WTC11 (cell line): ENCODE measurements around the gene STARD13. TPM values are rescaled to one million over a fixed set of nuclear protein-coding genes. Genes with fewer than 3 reads are reported as not detected.

Experiments
- ATAC-seq: fragments of 200-7000 bp; cut with Tn5 transposase; 2 replicates; pipeline ENCODE4 v1.10.0; 2021; ENCODE audit warnings: mild to moderate bottlenecking, moderate library complexity
- CTCF ChIA-PET: fragments of 300-600 bp; sonication (Branson Sonifier 250); formaldehyde crosslinking; loops from one replicate; lab custom pipeline; 2021; ENCODE audit warnings: antibody characterized with exemption; lab: Charles Lee
- POLR2A ChIA-PET: fragments of 350-600 bp; sonication (Branson Sonifier 250); formaldehyde crosslinking; loops from one replicate; lab custom pipeline; 2021; ENCODE audit warnings: antibody characterized with exemption; lab: Charles Lee
- DNase-seq: peaks from one replicate; pipeline ENCODE4 v3.0.0; 2021; ENCODE audit warnings: low spot score
- H3K27ac Mint-ChIP-seq: 2 replicates; pipeline ENCODE4 v1.8.0; 2021; ENCODE audit warnings: mixed read lengths
- H3K27me3 Mint-ChIP-seq: 2 replicates; pipeline ENCODE4 v1.8.0; 2021; ENCODE audit warnings: low read depth, mild to moderate bottlenecking, moderate library complexity, mixed read lengths
- H3K36me3 Mint-ChIP-seq: 2 replicates; pipeline ENCODE4 v1.8.0; 2021; ENCODE audit warnings: mixed read lengths
- H3K4me1 Mint-ChIP-seq: 2 replicates; pipeline ENCODE4 v1.8.0; 2022; ENCODE audit warnings: mixed read lengths
- H3K4me3 Mint-ChIP-seq: 2 replicates; pipeline ENCODE4 v1.8.0; 2021; ENCODE audit warnings: mild to moderate bottlenecking, moderate library complexity, mixed read lengths
- H3K9me3 Mint-ChIP-seq: 2 replicates; pipeline ENCODE4 v1.8.0; 2021; ENCODE audit warnings: mixed read lengths
- ELF4 ChIP-seq: sonication (generic); formaldehyde crosslinking; IDR thresholded peaks from 2 replicates; pipeline ENCODE4 v1.8.1; 2022; ENCODE audit warnings: low read depth, mild to moderate bottlenecking, moderate library complexity, missing genetic modification reagents
- FOXK1 ChIP-seq: sonication (generic); formaldehyde crosslinking; IDR thresholded peaks from 2 replicates; pipeline ENCODE4 v1.8.0; 2022; ENCODE audit warnings: mild to moderate bottlenecking, moderate library complexity, missing genetic modification reagents
- FOXP1 ChIP-seq: sonication (generic); formaldehyde crosslinking; IDR thresholded peaks from 2 replicates; pipeline ENCODE4 v1.8.0; 2022; ENCODE audit warnings: missing genetic modification reagents, mild to moderate bottlenecking, moderate library complexity, borderline replicate concordance
- GABPB1 ChIP-seq: sonication (generic); formaldehyde crosslinking; IDR thresholded peaks from 2 replicates; pipeline ENCODE4 v1.8.1; 2023; ENCODE audit warnings: mild to moderate bottlenecking, missing genetic modification reagents
- NFATC4 ChIP-seq: fragments of 250-450 bp; sonication (Bioruptor Pico); IDR thresholded peaks from 2 replicates; pipeline ENCODE4 v1.9.0; 2021; ENCODE audit warnings: mild to moderate bottlenecking
- NFE2L1 ChIP-seq: sonication (generic); formaldehyde crosslinking; IDR thresholded peaks from 2 replicates; pipeline ENCODE4 v1.8.1; 2023; ENCODE audit warnings: missing genetic modification reagents
- NFYB ChIP-seq: sonication (generic); formaldehyde crosslinking; conservative IDR thresholded peaks from 2 replicates; pipeline ENCODE4 v1.8.0; 2022; ENCODE audit warnings: low read depth, missing genetic modification reagents
- RELA ChIP-seq: sonication (generic); formaldehyde crosslinking; IDR thresholded peaks from 2 replicates; pipeline ENCODE4 v1.8.1; 2022; ENCODE audit warnings: missing genetic modification reagents, mild to moderate bottlenecking, borderline replicate concordance
- SOX15 ChIP-seq: fragments of 250-450 bp; sonication (Bioruptor Pico); IDR thresholded peaks from 2 replicates; pipeline ENCODE4 v1.9.0; 2021; ENCODE audit warnings: mild to moderate bottlenecking
- SP1 ChIP-seq: sonication (generic); formaldehyde crosslinking; conservative IDR thresholded peaks from 2 replicates; pipeline ENCODE4 v1.8.1; 2022; ENCODE audit warnings: missing genetic modification reagents
- TEAD4 ChIP-seq: sonication (generic); formaldehyde crosslinking; IDR thresholded peaks from 2 replicates; pipeline ENCODE4 v1.8.0; 2022; ENCODE audit warnings: mild to moderate bottlenecking, missing genetic modification reagents
- total RNA-seq: library from RNA; stranded (reverse); gene quantifications from 3 replicates; pipeline ENCODE4 v1.2.3, GENCODE V29; 2021
- TF ChIP-seq, protein P1 (sequence below): fragments of 250-450 bp; sonication (Bioruptor Pico); IDR thresholded peaks from 2 replicates; pipeline ENCODE4 v1.9.0; 2021; ENCODE audit warnings: mild to moderate bottlenecking, borderline replicate concordance
- TF ChIP-seq, protein P2 (sequence below): sonication (generic); formaldehyde crosslinking; IDR thresholded peaks from 2 replicates; pipeline ENCODE4 v1.8.1; 2023; ENCODE audit warnings: mild to moderate bottlenecking, missing genetic modification reagents, moderate library complexity
- TF ChIP-seq, protein P3 (sequence below): sonication (generic); formaldehyde crosslinking; IDR thresholded peaks from 2 replicates; pipeline ENCODE4 v1.8.0; 2023; ENCODE audit warnings: missing genetic modification reagents, mild to moderate bottlenecking, borderline replicate concordance
- TF ChIP-seq, protein P4 (sequence below): sonication (generic); formaldehyde crosslinking; IDR thresholded peaks from 2 replicates; pipeline ENCODE4 v1.8.1; 2023; ENCODE audit warnings: mild to moderate bottlenecking, missing genetic modification reagents
- TF ChIP-seq, protein P5 (sequence below): sonication (generic); formaldehyde crosslinking; IDR thresholded peaks from 2 replicates; pipeline ENCODE4 v1.8.0; 2023; ENCODE audit warnings: missing genetic modification reagents
- TF ChIP-seq, protein P6 (sequence below): sonication (generic); formaldehyde crosslinking; IDR thresholded peaks from 2 replicates; pipeline ENCODE4 v1.8.0; 2022; ENCODE audit warnings: mild to moderate bottlenecking, missing genetic modification reagents
- TF ChIP-seq, protein P7 (sequence below): sonication (generic); formaldehyde crosslinking; IDR thresholded peaks from 2 replicates; pipeline ENCODE4 v1.8.1; 2023; ENCODE audit warnings: mild to moderate bottlenecking, missing genetic modification reagents, moderate library complexity
- TF ChIP-seq, protein P8 (sequence below): sonication (generic); formaldehyde crosslinking; IDR thresholded peaks from 2 replicates; pipeline ENCODE4 v1.8.1; 2022; ENCODE audit warnings: low read depth, mild to moderate bottlenecking, moderate library complexity, missing genetic modification reagents, borderline replicate concordance

The STARD13 gene
- total RNA-seq, 1 experiment from 2014 or later, result 4.4 TPM

DNA sequence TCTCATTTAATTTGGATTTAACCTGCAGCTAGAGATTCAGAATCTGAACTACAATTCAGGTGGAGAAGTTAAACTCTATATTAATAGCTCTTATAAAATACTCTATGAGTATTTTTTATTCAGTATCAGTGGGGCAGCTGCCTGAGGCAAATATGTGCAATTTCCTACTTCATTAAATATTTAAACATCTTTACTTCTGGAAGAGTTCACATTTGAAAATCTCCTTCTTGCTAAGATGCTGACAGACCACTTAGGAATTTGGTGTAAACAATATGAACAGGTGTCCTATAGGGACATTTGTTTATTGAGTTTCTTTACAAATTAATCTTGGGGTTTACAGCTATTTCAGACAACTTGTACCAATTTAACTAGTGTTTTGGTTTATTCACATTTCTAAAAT lies 20.4 kb downstream of the STARD13 start:
- POLR2A ChIA-PET, result no interaction called here
- Mint-ChIP-seq H3K4me1 (peaks cover 46% of the 10 kb centered on the region), H3K9me3 (no peaks in the 10 kb centered on the region), H3K4me3 (no peak overlapping the region; the same call in 1 of the 2 replicates), H3K27ac (peak overlapping the region; percentile 41), H3K27me3 (no peaks in the 10 kb centered on the region), H3K36me3 (no peaks in the 10 kb centered on the region)
- CTCF ChIA-PET, result no interaction called here
- no peak for ATAC-seq
- DNase-seq, result no peak
- TF ChIP-seq, protein P1, sequence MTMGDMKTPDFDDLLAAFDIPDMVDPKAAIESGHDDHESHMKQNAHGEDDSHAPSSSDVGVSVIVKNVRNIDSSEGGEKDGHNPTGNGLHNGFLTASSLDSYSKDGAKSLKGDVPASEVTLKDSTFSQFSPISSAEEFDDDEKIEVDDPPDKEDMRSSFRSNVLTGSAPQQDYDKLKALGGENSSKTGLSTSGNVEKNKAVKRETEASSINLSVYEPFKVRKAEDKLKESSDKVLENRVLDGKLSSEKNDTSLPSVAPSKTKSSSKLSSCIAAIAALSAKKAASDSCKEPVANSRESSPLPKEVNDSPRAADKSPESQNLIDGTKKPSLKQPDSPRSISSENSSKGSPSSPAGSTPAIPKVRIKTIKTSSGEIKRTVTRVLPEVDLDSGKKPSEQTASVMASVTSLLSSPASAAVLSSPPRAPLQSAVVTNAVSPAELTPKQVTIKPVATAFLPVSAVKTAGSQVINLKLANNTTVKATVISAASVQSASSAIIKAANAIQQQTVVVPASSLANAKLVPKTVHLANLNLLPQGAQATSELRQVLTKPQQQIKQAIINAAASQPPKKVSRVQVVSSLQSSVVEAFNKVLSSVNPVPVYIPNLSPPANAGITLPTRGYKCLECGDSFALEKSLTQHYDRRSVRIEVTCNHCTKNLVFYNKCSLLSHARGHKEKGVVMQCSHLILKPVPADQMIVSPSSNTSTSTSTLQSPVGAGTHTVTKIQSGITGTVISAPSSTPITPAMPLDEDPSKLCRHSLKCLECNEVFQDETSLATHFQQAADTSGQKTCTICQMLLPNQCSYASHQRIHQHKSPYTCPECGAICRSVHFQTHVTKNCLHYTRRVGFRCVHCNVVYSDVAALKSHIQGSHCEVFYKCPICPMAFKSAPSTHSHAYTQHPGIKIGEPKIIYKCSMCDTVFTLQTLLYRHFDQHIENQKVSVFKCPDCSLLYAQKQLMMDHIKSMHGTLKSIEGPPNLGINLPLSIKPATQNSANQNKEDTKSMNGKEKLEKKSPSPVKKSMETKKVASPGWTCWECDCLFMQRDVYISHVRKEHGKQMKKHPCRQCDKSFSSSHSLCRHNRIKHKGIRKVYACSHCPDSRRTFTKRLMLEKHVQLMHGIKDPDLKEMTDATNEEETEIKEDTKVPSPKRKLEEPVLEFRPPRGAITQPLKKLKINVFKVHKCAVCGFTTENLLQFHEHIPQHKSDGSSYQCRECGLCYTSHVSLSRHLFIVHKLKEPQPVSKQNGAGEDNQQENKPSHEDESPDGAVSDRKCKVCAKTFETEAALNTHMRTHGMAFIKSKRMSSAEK (CRISPR knock-in tag), result no peak
- TF ChIP-seq SOX15 (CRISPR knock-in tag) (no peak), FOXP1 (CRISPR knock-in tag) (no peak), RELA (CRISPR knock-in tag) (no peak), SP1 (CRISPR knock-in tag) (no peak), FOXK1 (CRISPR knock-in tag) (no peak), NFE2L1 (CRISPR knock-in tag) (no peak), ELF4 (CRISPR knock-in tag) (no peak), NFATC4 (CRISPR knock-in tag) (no peak), GABPB1 (CRISPR knock-in tag) (no peak), NFYB (no peak), TEAD4 (CRISPR knock-in tag) (no peak)
- TF ChIP-seq, protein P2, sequence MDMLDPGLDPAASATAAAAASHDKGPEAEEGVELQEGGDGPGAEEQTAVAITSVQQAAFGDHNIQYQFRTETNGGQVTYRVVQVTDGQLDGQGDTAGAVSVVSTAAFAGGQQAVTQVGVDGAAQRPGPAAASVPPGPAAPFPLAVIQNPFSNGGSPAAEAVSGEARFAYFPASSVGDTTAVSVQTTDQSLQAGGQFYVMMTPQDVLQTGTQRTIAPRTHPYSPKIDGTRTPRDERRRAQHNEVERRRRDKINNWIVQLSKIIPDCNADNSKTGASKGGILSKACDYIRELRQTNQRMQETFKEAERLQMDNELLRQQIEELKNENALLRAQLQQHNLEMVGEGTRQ, result no peak
- TF ChIP-seq, protein P3, sequence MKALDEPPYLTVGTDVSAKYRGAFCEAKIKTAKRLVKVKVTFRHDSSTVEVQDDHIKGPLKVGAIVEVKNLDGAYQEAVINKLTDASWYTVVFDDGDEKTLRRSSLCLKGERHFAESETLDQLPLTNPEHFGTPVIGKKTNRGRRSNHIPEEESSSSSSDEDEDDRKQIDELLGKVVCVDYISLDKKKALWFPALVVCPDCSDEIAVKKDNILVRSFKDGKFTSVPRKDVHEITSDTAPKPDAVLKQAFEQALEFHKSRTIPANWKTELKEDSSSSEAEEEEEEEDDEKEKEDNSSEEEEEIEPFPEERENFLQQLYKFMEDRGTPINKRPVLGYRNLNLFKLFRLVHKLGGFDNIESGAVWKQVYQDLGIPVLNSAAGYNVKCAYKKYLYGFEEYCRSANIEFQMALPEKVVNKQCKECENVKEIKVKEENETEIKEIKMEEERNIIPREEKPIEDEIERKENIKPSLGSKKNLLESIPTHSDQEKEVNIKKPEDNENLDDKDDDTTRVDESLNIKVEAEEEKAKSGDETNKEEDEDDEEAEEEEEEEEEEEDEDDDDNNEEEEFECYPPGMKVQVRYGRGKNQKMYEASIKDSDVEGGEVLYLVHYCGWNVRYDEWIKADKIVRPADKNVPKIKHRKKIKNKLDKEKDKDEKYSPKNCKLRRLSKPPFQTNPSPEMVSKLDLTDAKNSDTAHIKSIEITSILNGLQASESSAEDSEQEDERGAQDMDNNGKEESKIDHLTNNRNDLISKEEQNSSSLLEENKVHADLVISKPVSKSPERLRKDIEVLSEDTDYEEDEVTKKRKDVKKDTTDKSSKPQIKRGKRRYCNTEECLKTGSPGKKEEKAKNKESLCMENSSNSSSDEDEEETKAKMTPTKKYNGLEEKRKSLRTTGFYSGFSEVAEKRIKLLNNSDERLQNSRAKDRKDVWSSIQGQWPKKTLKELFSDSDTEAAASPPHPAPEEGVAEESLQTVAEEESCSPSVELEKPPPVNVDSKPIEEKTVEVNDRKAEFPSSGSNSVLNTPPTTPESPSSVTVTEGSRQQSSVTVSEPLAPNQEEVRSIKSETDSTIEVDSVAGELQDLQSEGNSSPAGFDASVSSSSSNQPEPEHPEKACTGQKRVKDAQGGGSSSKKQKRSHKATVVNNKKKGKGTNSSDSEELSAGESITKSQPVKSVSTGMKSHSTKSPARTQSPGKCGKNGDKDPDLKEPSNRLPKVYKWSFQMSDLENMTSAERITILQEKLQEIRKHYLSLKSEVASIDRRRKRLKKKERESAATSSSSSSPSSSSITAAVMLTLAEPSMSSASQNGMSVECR (CRISPR knock-in tag), result no peak
- TF ChIP-seq, protein P4, sequence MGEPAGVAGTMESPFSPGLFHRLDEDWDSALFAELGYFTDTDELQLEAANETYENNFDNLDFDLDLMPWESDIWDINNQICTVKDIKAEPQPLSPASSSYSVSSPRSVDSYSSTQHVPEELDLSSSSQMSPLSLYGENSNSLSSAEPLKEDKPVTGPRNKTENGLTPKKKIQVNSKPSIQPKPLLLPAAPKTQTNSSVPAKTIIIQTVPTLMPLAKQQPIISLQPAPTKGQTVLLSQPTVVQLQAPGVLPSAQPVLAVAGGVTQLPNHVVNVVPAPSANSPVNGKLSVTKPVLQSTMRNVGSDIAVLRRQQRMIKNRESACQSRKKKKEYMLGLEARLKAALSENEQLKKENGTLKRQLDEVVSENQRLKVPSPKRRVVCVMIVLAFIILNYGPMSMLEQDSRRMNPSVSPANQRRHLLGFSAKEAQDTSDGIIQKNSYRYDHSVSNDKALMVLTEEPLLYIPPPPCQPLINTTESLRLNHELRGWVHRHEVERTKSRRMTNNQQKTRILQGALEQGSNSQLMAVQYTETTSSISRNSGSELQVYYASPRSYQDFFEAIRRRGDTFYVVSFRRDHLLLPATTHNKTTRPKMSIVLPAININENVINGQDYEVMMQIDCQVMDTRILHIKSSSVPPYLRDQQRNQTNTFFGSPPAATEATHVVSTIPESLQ (CRISPR knock-in tag), result no peak
- TF ChIP-seq, protein P5, sequence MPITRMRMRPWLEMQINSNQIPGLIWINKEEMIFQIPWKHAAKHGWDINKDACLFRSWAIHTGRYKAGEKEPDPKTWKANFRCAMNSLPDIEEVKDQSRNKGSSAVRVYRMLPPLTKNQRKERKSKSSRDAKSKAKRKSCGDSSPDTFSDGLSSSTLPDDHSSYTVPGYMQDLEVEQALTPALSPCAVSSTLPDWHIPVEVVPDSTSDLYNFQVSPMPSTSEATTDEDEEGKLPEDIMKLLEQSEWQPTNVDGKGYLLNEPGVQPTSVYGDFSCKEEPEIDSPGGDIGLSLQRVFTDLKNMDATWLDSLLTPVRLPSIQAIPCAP (CRISPR knock-in tag), result no peak
- TF ChIP-seq, protein P6, sequence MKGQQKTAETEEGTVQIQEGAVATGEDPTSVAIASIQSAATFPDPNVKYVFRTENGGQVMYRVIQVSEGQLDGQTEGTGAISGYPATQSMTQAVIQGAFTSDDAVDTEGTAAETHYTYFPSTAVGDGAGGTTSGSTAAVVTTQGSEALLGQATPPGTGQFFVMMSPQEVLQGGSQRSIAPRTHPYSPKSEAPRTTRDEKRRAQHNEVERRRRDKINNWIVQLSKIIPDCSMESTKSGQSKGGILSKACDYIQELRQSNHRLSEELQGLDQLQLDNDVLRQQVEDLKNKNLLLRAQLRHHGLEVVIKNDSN (CRISPR knock-in tag), result no peak
- TF ChIP-seq, protein P7, sequence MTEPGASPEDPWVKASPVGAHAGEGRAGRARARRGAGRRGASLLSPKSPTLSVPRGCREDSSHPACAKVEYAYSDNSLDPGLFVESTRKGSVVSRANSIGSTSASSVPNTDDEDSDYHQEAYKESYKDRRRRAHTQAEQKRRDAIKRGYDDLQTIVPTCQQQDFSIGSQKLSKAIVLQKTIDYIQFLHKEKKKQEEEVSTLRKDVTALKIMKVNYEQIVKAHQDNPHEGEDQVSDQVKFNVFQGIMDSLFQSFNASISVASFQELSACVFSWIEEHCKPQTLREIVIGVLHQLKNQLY, result no peak
- TF ChIP-seq, protein P8, sequence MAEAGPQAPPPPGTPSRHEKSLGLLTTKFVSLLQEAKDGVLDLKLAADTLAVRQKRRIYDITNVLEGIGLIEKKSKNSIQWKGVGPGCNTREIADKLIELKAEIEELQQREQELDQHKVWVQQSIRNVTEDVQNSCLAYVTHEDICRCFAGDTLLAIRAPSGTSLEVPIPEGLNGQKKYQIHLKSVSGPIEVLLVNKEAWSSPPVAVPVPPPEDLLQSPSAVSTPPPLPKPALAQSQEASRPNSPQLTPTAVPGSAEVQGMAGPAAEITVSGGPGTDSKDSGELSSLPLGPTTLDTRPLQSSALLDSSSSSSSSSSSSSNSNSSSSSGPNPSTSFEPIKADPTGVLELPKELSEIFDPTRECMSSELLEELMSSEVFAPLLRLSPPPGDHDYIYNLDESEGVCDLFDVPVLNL, result no peak
